OCI-M1 (cell line): Measurements from ENCODE around the gene FHIP2A.
"Not testable (repeated sequence)": the region's sequence is repeated elsewhere in the genome, so short reads cannot be mapped to it uniquely, and the experiment has no call there.

ENCODE experiments used
- DNase-seq: peaks from one replicate; lab custom pipeline; 2025; lab: John Stamatoyannopoulos, UW

The FHIP2A gene

GRCh38 chr10:114815791-114816190 is 5.8 kb upstream of the FHIP2A start:
- no peak for DNase-seq

GRCh38 chr10:114816308-114816707 is 5.3 kb upstream of the FHIP2A start:
- DNase-seq: no peak

- DNase-seq: no peak
These were observed 2.3 kb upstream of the FHIP2A start for GRCh38 chr10:114819322-114819721.

- peak; percentile 71 for DNase-seq
These were observed 399 bp downstream of the FHIP2A start for GRCh38 chr10:114821915-114822443.

- peak; percentile 66 for DNase-seq
These were observed 980 bp downstream of the FHIP2A start for GRCh38 chr10:114822444-114823076.

- DNase-seq: peak; percentile 54
These were observed 1.5 kb downstream of the FHIP2A start for GRCh38 chr10:114823077-114823463.

- DNase-seq: no peak
These were observed 2.8 kb downstream of the FHIP2A start for GRCh38 chr10:114824391-114824790.

GRCh38 chr10:114825513-114826253 is 4.1 kb downstream of the FHIP2A start:
- DNase-seq: no peak

GRCh38 chr10:114829160-114829909 is 7.8 kb downstream of the FHIP2A start:
- DNase-seq: no peak

- no peak for DNase-seq
These were observed 9.7 kb downstream of the FHIP2A start for GRCh38 chr10:114831186-114831867.

- DNase-seq: no peak
These were observed 16.1 kb downstream of the FHIP2A start for GRCh38 chr10:114837690-114838089.

GRCh38 chr10:114839901-114840300 is 18.3 kb downstream of the FHIP2A start:
- DNase-seq: no peak

GRCh38 chr10:114845978-114846693 is 24.6 kb downstream of the FHIP2A start:
- no peak for DNase-seq

- DNase-seq: not testable (repeated sequence)
These were observed 25.9 kb downstream of the FHIP2A start for GRCh38 chr10:114847517-114847916.

GRCh38 chr10:114849674-114850073 is 28.1 kb downstream of the FHIP2A start:
- no peak for DNase-seq

- no peak for DNase-seq
These were observed 28.5 kb downstream of the FHIP2A start for GRCh38 chr10:114850126-114850525.

- DNase-seq: no peak
These were observed 29.8 kb downstream of the FHIP2A start for GRCh38 chr10:114851336-114851735.

- DNase-seq: no peak
These were observed 30.6 kb downstream of the FHIP2A start for GRCh38 chr10:114852197-114852596.

- no peak for DNase-seq
These were observed 33.3 kb downstream of the FHIP2A start for GRCh38 chr10:114854906-114855305.

- DNase-seq: no peak
These were observed 34.4 kb downstream of the FHIP2A start for GRCh38 chr10:114855776-114856543.
